Measurements from ENCODE around the gene ERC2. TPM values are rescaled to one million over a fixed set of nuclear protein-coding genes. Genes with fewer than 3 reads are reported as not detected.

The ERC2 gene
- total and polyA plus RNA-seq, 2 of the 13 experiments (the other 11 are each of a cell fraction or from before 2014, with no cell fraction given) = 0.16 to 0.22 TPM

- TF ChIP-seq ZNF354B (CRISPR knock-in tag; IDR thresholded peaks at IDR 0.05) (0 out of 2 replicates have a peak, but pooled peaks have one; percentile 18), RNF2 (conservative IDR thresholded peaks at IDR 0.05; ENCODE audit: low read depth) (no peak), ZSCAN9 (CRISPR knock-in tag; IDR thresholded peaks at IDR 0.05; ENCODE audit: borderline replicate concordance) (peak; percentile 99), ZNF776 (CRISPR knock-in tag; IDR thresholded peaks at IDR 0.05) (no peak), JUN (CRISPR knock-in tag; IDR thresholded peaks at IDR 0.05) (no peak; the same call in 1 of the 2 replicates), ZNF441 (CRISPR knock-in tag; IDR thresholded peaks at IDR 0.05; ENCODE audit: borderline replicate concordance) (peak; percentile 95), RELA (CRISPR knock-in tag; IDR thresholded peaks at IDR 0.05) (0 out of 2 replicates have a peak, but pooled peaks have one; percentile 32), ZNF678 (CRISPR knock-in tag; IDR thresholded peaks at IDR 0.05) (peak; percentile 64; the same call in 1 of the 2 replicates), NR2F6 (IDR thresholded peaks at IDR 0.05) (peak; percentile 35; the same call in 1 of the 2 replicates), NR2F6 (CRISPR knock-in tag; IDR thresholded peaks at IDR 0.05) (peak; percentile 67), IRX3 (CRISPR knock-in tag; IDR thresholded peaks at IDR 0.05; ENCODE audit: borderline replicate concordance, low read depth) (peak; percentile 87; the same call in 1 of the 2 replicates), AHR (CRISPR knock-in tag; IDR thresholded peaks at IDR 0.05) (peak; percentile 83; the same call in 1 of the 2 replicates), CENPBD1 (CRISPR knock-in tag; IDR thresholded peaks at IDR 0.05; ENCODE audit: borderline replicate concordance, low read depth) (no peak), ZNF20 (CRISPR knock-in tag; IDR thresholded peaks at IDR 0.05) (no peak), ZNF749 (CRISPR knock-in tag; IDR thresholded peaks at IDR 0.05; ENCODE audit: borderline replicate concordance) (0 out of 2 replicates have a peak, but pooled peaks have one; percentile 81), TCF12 (IDR thresholded peaks at IDR 0.05) (no peak), TCF12 (CRISPR knock-in tag; IDR thresholded peaks at IDR 0.05) (no peak), ZNF652 (CRISPR knock-in tag; IDR thresholded peaks at IDR 0.05; ENCODE audit: borderline replicate concordance, low read depth) (peak; percentile 19; the same call in 1 of the 2 replicates), KDM4B (CRISPR knock-in tag; IDR thresholded peaks at IDR 0.05) (peak; percentile 98)
- TF ChIP-seq, protein P1, sequence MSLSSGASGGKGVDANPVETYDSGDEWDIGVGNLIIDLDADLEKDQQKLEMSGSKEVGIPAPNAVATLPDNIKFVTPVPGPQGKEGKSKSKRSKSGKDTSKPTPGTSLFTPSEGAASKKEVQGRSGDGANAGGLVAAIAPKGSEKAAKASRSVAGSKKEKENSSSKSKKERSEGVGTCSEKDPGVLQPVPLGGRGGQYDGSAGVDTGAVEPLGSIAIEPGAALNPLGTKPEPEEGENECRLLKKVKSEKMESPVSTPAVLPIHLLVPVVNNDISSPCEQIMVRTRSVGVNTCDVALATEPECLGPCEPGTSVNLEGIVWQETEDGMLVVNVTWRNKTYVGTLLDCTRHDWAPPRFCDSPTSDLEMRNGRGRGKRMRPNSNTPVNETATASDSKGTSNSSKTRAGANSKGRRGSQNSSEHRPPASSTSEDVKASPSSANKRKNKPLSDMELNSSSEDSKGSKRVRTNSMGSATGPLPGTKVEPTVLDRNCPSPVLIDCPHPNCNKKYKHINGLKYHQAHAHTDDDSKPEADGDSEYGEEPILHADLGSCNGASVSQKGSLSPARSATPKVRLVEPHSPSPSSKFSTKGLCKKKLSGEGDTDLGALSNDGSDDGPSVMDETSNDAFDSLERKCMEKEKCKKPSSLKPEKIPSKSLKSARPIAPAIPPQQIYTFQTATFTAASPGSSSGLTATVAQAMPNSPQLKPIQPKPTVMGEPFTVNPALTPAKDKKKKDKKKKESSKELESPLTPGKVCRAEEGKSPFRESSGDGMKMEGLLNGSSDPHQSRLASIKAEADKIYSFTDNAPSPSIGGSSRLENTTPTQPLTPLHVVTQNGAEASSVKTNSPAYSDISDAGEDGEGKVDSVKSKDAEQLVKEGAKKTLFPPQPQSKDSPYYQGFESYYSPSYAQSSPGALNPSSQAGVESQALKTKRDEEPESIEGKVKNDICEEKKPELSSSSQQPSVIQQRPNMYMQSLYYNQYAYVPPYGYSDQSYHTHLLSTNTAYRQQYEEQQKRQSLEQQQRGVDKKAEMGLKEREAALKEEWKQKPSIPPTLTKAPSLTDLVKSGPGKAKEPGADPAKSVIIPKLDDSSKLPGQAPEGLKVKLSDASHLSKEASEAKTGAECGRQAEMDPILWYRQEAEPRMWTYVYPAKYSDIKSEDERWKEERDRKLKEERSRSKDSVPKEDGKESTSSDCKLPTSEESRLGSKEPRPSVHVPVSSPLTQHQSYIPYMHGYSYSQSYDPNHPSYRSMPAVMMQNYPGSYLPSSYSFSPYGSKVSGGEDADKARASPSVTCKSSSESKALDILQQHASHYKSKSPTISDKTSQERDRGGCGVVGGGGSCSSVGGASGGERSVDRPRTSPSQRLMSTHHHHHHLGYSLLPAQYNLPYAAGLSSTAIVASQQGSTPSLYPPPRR (CRISPR knock-in tag; IDR thresholded peaks at IDR 0.05; ENCODE audit: borderline replicate concordance) = 0 out of 2 replicates have a peak, but pooled peaks have one; percentile 32
- TF ChIP-seq, protein P2, sequence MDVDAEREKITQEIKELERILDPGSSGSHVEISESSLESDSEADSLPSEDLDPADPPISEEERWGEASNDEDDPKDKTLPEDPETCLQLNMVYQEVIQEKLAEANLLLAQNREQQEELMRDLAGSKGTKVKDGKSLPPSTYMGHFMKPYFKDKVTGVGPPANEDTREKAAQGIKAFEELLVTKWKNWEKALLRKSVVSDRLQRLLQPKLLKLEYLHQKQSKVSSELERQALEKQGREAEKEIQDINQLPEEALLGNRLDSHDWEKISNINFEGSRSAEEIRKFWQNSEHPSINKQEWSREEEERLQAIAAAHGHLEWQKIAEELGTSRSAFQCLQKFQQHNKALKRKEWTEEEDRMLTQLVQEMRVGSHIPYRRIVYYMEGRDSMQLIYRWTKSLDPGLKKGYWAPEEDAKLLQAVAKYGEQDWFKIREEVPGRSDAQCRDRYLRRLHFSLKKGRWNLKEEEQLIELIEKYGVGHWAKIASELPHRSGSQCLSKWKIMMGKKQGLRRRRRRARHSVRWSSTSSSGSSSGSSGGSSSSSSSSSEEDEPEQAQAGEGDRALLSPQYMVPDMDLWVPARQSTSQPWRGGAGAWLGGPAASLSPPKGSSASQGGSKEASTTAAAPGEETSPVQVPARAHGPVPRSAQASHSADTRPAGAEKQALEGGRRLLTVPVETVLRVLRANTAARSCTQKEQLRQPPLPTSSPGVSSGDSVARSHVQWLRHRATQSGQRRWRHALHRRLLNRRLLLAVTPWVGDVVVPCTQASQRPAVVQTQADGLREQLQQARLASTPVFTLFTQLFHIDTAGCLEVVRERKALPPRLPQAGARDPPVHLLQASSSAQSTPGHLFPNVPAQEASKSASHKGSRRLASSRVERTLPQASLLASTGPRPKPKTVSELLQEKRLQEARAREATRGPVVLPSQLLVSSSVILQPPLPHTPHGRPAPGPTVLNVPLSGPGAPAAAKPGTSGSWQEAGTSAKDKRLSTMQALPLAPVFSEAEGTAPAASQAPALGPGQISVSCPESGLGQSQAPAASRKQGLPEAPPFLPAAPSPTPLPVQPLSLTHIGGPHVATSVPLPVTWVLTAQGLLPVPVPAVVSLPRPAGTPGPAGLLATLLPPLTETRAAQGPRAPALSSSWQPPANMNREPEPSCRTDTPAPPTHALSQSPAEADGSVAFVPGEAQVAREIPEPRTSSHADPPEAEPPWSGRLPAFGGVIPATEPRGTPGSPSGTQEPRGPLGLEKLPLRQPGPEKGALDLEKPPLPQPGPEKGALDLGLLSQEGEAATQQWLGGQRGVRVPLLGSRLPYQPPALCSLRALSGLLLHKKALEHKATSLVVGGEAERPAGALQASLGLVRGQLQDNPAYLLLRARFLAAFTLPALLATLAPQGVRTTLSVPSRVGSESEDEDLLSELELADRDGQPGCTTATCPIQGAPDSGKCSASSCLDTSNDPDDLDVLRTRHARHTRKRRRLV (CRISPR knock-in tag; IDR thresholded peaks at IDR 0.05) = 0 out of 2 replicates have a peak, but pooled peaks have one; percentile 37
Measured at GRCh38 chr3:56494679-56495322, 26.5 kb upstream of the ERC2 start (continued).
